ENCODE data around the gene GTF3C4.
A peak's percentile ranks its signal among the peaks of the same experiment; 100 is the strongest.

The GTF3C4 gene

GRCh38 chr9:132634327-132634726 lies 35.9 kb upstream of the GTF3C4 start:
- H3K36me3 ChIP-seq (replicated peaks): peaks cover 23% of the 10 kb centered on the region
- in situ Hi-C loops (cut with HindIII; ENCODE audit: low pct_ligation_motif_present, low sequenced_read_pairs): no loop called here
- H3K27ac ChIP-seq: no peak overlapping the region
- no peak for DNase-seq
- H3K27me3 ChIP-seq (replicated peaks): no peaks in the 10 kb centered on the region
- no peak for TF ChIP-seq CTCF (IDR thresholded peaks at IDR 0.05; ENCODE audit: low read depth, low read length, missing control alignments)
- no peak overlapping the region for H3K4me3 ChIP-seq (ENCODE audit: low read depth, low read length)

GRCh38 chr9:132637351-132637750 lies 32.9 kb upstream of the GTF3C4 start:
- no peak for DNase-seq
- peaks cover 26% of the 10 kb centered on the region for H3K36me3 ChIP-seq (replicated peaks)
- in situ Hi-C loops (cut with HindIII; ENCODE audit: low pct_ligation_motif_present, low sequenced_read_pairs): no loop called here
- TF ChIP-seq CTCF (IDR thresholded peaks at IDR 0.05; ENCODE audit: low read depth, low read length, missing control alignments): no peak
- no peak overlapping the region for H3K27ac ChIP-seq
- no peak overlapping the region for H3K4me3 ChIP-seq (ENCODE audit: low read depth, low read length)
- no peaks in the 10 kb centered on the region for H3K27me3 ChIP-seq (replicated peaks)

GRCh38 chr9:132637801-132638200 lies 32.5 kb upstream of the GTF3C4 start:
- in situ Hi-C loops (cut with HindIII; ENCODE audit: low pct_ligation_motif_present, low sequenced_read_pairs): no loop called here
- H3K4me3 ChIP-seq (ENCODE audit: low read depth, low read length): no peak overlapping the region
- no peak for TF ChIP-seq CTCF (IDR thresholded peaks at IDR 0.05; ENCODE audit: low read depth, low read length, missing control alignments)

GRCh38 chr9:132638240-132638639 lies 32.0 kb upstream of the GTF3C4 start:
- Histone ChIP-seq H3K4me3 (ENCODE audit: low read depth, low read length) (no peak overlapping the region), H3K27me3 (replicated peaks) (no peaks in the 10 kb centered on the region), H3K27ac (no peak overlapping the region), H3K36me3 (replicated peaks) (peaks cover 28% of the 10 kb centered on the region)
- TF ChIP-seq CTCF (IDR thresholded peaks at IDR 0.05; ENCODE audit: low read depth, low read length, missing control alignments): no peak
- peak; percentile 2 for DNase-seq
- in situ Hi-C loops (cut with HindIII; ENCODE audit: low pct_ligation_motif_present, low sequenced_read_pairs): no loop called here

More at GRCh38 chr9:132637801-132638200, 32.5 kb upstream of the GTF3C4 start:
- Histone ChIP-seq H3K27me3 (replicated peaks) (no peaks in the 10 kb centered on the region), H3K36me3 (replicated peaks) (peaks cover 26% of the 10 kb centered on the region), H3K27ac (no peak overlapping the region)
- DNase-seq: no peak

GRCh38 chr9:132639322-132639721 lies 30.9 kb upstream of the GTF3C4 start:
- TF ChIP-seq CTCF (IDR thresholded peaks at IDR 0.05; ENCODE audit: low read depth, low read length, missing control alignments): no peak
- H3K27me3 ChIP-seq (replicated peaks): no peaks in the 10 kb centered on the region
- in situ Hi-C loops (cut with HindIII; ENCODE audit: low pct_ligation_motif_present, low sequenced_read_pairs): no loop called here
- no peak overlapping the region for H3K4me3 ChIP-seq (ENCODE audit: low read depth, low read length)
- no peak for DNase-seq
- no peak overlapping the region for H3K27ac ChIP-seq
- H3K36me3 ChIP-seq (replicated peaks): peaks cover 33% of the 10 kb centered on the region

- no peak for DNase-seq
- Histone ChIP-seq H3K27ac (no peak overlapping the region), H3K27me3 (replicated peaks) (no peaks in the 10 kb centered on the region), H3K4me3 (ENCODE audit: low read depth, low read length) (no peak overlapping the region), H3K36me3 (replicated peaks) (peaks cover 51% of the 10 kb centered on the region)
- TF ChIP-seq CTCF (IDR thresholded peaks at IDR 0.05; ENCODE audit: low read depth, low read length, missing control alignments): no peak
- in situ Hi-C loops (cut with HindIII; ENCODE audit: low pct_ligation_motif_present, low sequenced_read_pairs): no loop called here
Observed at GRCh38 chr9:132641216-132641615, 29.0 kb upstream of the GTF3C4 start.

All from brain microvascular endothelial cell (primary cell).